K562 (cell line): ENCODE measurements around the gene UVRAG.

ENCODE experiments used
- ATF3 ChIP-seq, 2 experiments: fragments of 450-650 bp in 1 of 2; sonication (generic) in 1 of 2; formaldehyde crosslinking in 1 of 2; IDR thresholded peaks in 1 of 2; conservative IDR thresholded peaks in 1 of 2; 2 replicates each; pipeline versions ENCODE4 v1.6.1 to v1.8.1; 2016 to 2023; ENCODE audit warnings: mild to moderate bottlenecking in 2 of 2, moderate library complexity in 2 of 2, inconsistent platforms in 1 of 2, missing genetic modification reagents in 1 of 2
- GMEB1 ChIP-seq: fragments of 250-450 bp; sonication (Bioruptor Pico); IDR thresholded peaks from 2 replicates; pipeline ENCODE4 v1.4.0; 2020; ENCODE audit warnings: mild to moderate bottlenecking
- PREB ChIP-seq: sonication (generic); formaldehyde crosslinking; IDR thresholded peaks from 2 replicates; pipeline ENCODE4 v1.8.1; 2023; ENCODE audit warnings: mild to moderate bottlenecking, missing genetic modification reagents

- TF ChIP-seq ATF3 (IDR thresholded peaks at IDR 0.05) (no peak), ATF3 (CRISPR knock-in tag; conservative IDR thresholded peaks at IDR 0.05) (no peak), PREB (CRISPR knock-in tag) (no peak), GMEB1 (no peak)
Measured at GRCh38 chr11:75797792-75798191, 17.2 kb upstream of the UVRAG start.
